ENCODE data around the gene MYL12B.

DNA sequence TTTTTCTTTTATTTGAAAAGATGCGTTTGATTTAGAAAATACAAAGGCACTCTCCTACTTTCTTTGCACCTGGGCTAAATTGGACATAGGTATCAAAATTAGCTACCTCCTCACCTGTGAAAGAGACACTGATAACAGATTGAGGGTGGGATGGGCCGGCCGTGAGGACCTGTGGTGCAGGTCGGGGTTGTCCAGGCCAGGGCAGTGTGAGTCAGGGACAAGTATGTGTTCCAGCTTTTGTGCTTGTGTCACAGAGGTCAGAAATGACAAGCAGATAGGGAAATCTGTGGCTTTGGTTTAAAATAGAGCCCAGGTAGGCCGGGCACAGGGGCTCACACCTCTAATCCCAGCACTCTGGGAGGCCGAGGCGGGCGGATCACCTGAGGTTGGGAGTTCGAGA, 22.6 kb downstream of the MYL12B start:
- TF ChIP-seq POLR2AphosphoS5 (IDR thresholded peaks at IDR 0.05; ENCODE audit: insufficient read depth in 1 of 2, low read depth in 1 of 2) (no peak), POLR2A (IDR thresholded peaks at IDR 0.05) (no peak)
- TF ChIP-seq, protein P1, sequence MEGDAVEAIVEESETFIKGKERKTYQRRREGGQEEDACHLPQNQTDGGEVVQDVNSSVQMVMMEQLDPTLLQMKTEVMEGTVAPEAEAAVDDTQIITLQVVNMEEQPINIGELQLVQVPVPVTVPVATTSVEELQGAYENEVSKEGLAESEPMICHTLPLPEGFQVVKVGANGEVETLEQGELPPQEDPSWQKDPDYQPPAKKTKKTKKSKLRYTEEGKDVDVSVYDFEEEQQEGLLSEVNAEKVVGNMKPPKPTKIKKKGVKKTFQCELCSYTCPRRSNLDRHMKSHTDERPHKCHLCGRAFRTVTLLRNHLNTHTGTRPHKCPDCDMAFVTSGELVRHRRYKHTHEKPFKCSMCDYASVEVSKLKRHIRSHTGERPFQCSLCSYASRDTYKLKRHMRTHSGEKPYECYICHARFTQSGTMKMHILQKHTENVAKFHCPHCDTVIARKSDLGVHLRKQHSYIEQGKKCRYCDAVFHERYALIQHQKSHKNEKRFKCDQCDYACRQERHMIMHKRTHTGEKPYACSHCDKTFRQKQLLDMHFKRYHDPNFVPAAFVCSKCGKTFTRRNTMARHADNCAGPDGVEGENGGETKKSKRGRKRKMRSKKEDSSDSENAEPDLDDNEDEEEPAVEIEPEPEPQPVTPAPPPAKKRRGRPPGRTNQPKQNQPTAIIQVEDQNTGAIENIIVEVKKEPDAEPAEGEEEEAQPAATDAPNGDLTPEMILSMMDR (IDR thresholded peaks at IDR 0.05), result no peak
